GM12864 (cell line): Measurements from ENCODE around the gene HOMER2.

Experiments used
- DNase-seq: peaks from one replicate; pipeline ENCODE4 v3.0.0-alpha.2; 2011; ENCODE audit warnings: low read depth
- H3K4me3 ChIP-seq: 2 replicates; pipeline ENCODE4 v1.5.1; 2011; ENCODE audit warnings: mild to moderate bottlenecking, low read depth, low read length, control low read depth
- TF ChIP-seq, protein P1 (sequence below): IDR thresholded peaks from 2 replicates; pipeline ENCODE4 v1.5.1; 2011; ENCODE audit warnings: low read depth, mild to moderate bottlenecking, moderate library complexity, low read length, control low read depth, inconsistent platforms; ENCODE audit errors: missing control alignments

Gene HOMER2

DNA sequence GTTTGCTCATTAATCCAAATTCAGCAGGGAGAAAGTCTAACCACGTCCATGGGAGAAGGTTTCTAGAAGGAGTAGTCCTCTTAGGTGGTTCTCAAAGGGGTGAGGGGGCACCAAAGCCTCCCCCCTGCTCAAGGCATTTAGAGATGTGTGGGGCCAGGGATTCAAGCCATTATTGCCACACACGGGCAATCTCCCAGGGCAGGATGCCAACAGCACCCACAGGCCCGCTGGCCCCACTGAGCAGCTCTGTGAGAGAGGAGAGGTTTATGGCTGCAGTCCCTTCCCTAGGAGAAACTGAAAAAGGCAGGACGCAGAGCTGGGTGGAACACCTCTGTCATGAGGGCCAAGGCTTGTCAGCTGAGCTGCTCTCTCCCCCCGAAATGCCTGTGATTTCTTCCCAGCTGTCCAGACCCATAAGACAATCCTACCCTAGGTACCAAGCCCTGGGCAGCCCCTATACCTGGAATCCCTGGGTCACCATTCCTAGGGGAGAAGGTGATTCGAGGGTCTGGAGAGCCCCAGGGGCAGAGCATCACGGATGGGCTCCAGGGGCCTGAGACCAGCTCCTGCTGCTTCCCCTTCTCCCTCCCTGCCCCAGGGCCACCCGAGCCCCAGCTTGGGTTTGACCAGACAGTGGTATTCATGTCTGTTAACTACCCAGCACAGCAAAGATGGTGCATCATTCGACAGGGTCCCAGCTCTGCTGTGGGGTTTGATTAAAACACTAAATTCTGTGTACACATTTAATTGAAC lies 104.1 kb downstream of the HOMER2 start:
- TF ChIP-seq, protein P1, sequence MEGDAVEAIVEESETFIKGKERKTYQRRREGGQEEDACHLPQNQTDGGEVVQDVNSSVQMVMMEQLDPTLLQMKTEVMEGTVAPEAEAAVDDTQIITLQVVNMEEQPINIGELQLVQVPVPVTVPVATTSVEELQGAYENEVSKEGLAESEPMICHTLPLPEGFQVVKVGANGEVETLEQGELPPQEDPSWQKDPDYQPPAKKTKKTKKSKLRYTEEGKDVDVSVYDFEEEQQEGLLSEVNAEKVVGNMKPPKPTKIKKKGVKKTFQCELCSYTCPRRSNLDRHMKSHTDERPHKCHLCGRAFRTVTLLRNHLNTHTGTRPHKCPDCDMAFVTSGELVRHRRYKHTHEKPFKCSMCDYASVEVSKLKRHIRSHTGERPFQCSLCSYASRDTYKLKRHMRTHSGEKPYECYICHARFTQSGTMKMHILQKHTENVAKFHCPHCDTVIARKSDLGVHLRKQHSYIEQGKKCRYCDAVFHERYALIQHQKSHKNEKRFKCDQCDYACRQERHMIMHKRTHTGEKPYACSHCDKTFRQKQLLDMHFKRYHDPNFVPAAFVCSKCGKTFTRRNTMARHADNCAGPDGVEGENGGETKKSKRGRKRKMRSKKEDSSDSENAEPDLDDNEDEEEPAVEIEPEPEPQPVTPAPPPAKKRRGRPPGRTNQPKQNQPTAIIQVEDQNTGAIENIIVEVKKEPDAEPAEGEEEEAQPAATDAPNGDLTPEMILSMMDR = no peak
- H3K4me3 ChIP-seq = no peak overlapping the region
- no peak for DNase-seq

DNA sequence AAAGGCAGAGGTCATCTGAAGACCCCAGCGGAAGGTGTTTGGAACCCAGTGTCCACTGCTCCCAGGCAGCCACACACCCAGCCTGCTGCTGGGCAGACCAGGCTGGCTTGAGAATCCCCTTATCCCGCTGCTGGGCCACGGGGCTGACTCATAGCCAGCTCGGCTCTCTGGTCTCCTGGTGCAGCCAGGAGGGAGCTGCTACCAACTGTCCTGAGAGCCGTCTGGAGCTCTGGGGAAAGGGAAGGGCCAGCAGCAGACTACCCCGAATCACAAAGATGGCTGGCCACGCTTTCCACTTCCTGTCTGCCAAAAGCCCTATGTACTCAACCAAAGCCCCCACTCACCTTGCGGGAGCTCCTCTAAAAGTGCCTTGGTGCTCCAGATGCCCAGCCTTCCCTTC lies 104.8 kb downstream of the HOMER2 start:
- TF ChIP-seq, protein P1 = no peak
- no peak for DNase-seq
- H3K4me3 ChIP-seq = no peak overlapping the region

DNA sequence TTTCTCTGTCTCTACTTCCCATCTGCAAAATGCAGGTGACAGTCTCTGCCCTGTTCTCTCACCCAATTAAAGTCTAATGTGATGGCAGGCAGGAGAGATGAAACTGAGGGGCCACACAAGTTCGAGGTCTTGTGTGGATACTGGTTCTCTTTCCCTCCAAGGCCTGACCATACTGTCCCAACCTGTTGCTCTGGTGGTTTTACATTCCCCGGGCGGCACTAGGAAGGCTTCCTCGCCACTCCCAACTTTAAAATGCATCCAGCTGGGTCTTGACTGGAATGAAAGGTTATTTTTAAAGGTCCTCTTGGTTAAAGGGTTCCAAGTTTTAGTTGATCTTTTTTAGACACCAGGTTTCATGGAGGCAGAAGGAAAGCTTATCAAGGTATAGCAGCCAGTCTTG lies 105.9 kb downstream of the HOMER2 start:
- H3K4me3 ChIP-seq = no peak overlapping the region
- no peak for DNase-seq
- TF ChIP-seq, protein P1 = no peak

DNA sequence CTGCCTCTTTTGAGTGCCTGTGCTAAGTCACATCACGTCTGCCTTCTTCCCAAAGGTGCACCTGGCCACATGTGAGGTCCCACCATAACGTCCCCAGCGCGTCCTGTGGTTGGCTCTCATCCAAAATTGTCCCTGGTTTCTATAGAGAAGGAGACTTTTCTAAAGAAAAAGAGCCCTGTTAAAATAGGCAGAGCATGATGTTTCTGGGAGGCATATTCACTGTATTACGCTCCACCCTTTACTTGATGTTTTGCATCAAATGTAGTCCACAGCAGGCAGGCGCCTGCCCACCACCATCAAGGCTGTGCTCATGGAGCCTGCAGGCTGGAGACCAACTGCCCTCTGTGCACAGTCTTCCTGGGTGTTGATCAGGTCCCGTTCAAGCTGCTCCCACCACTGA lies 106.8 kb downstream of the HOMER2 start:
- no peak for DNase-seq
- H3K4me3 ChIP-seq = no peak overlapping the region
- TF ChIP-seq, protein P1 = no peak

DNA sequence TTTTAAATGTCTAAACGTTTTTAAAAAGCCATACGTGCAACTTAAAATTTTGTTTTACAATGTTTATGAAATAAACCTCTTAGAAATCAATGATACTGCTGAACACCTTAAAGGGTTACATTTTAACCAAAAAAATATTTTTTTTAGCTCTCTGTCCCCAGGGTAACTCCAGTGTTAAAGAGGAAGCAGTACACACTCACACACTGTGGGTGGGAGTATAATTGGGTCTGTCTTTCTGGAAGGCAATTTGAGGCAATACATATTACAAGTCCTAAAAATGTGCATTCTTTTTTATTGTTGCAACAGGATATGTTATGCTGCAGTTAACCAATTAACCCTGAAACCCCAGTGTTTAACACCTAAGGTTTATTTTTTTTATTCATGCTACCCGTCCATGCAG lies 109.0 kb downstream of the HOMER2 start:
- TF ChIP-seq, protein P1 = no peak
- DNase-seq = no peak
- H3K4me3 ChIP-seq = no peak overlapping the region

DNA sequence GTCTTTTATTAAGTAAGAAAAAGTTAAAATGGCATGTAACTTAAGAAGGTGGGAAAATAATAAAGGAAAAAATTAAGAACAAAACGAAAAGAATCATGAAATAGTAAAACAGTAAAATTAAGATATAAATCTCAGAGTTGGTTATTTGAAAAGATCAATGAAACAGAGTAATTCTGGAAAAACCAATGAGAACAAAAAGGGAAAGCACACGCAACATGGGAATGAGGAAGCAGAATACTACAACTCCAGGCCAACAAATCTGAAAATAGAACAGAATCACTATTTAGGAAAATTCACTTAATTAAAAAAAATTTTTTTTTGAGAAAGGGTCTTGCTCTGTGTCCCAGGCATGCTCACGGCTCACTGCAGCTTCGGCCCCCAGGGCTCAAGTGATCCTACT lies 112.4 kb downstream of the HOMER2 start:
- H3K4me3 ChIP-seq = no peak overlapping the region
- TF ChIP-seq, protein P1 = no peak
- no peak for DNase-seq

DNA sequence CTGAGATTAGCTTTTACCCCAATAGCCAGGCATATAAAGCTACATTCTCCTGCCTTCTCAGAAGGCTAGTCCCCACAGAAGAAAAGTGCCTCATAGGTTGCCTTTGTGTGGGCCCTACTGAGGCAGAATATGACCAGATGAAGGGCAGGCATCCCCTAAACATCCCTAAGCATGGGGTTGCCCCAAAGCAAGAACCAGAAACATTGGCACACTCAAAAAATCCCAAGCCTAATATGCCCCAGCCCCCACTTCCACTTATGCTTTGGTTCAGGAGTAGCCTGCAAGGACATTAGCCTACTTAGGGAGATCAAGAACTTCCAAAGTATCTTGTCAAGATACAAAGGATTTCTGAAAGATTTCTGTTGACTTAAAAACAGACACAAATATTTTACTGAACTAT lies 113.4 kb downstream of the HOMER2 start:
- TF ChIP-seq, protein P1 = no peak
- DNase-seq = no peak
- H3K4me3 ChIP-seq = no peak overlapping the region
